NT2/D1 (cell line): Measurements from ENCODE around the gene HNRNPC.
"Not testable (repeated sequence)": the region's sequence is repeated elsewhere in the genome, so short reads cannot be mapped to it uniquely, and the experiment has no call there.

ENCODE experiments used
- SUZ12 ChIP-seq: IDR thresholded peaks from 2 replicates; pipeline ENCODE4 v1.6.1; 2011; ENCODE audit not compliant: insufficient read length, insufficient read depth; ENCODE audit errors: extremely low read depth
- YY1 ChIP-seq: IDR thresholded peaks from 2 replicates; pipeline ENCODE4 v1.6.1; 2011; ENCODE audit not compliant: insufficient read length, insufficient read depth

GRCh38 chr14:21225164-21225563 is 44.1 kb downstream of the HNRNPC start:
- not testable (repeated sequence) for TF ChIP-seq SUZ12, YY1
